ENCODE data around the gene LAMA5. TPM values are rescaled to one million over a fixed set of nuclear protein-coding genes. Genes with fewer than 3 reads are reported as not detected.

The LAMA5 gene
- total RNA-seq, 2 experiments from 2014 or later = 53.3 to 162 TPM

- Histone ChIP-seq H4K20me1 (ENCODE audit: insufficient read depth, low read length) (no peaks in the 10 kb centered on the region), H3K36me3 (ENCODE audit: insufficient read depth, low read length) (peaks cover 19% of the 10 kb centered on the region), H3K4me2 (ENCODE audit: low read length) (no peak overlapping the region), H3K9me2 (ENCODE audit: insufficient read depth, low read length) (no peaks in the 10 kb centered on the region), H3K79me2 (ENCODE audit: insufficient read depth, low read depth, low read length) (no peaks in the 10 kb centered on the region), H2AFZ (ENCODE audit: low read length) (no peak overlapping the region), H3K27ac (ENCODE audit: low read depth, low read length, poor library complexity, severe bottlenecking) (no peak overlapping the region), H3K4me3 (ENCODE audit: low read depth, low read length, poor library complexity, severe bottlenecking) (no peak overlapping the region), H3K9me3 (ENCODE audit: low read length) (no peaks in the 10 kb centered on the region), H3K4me1 (ENCODE audit: insufficient read depth, low read length, poor library complexity, severe bottlenecking) (peaks cover 30% of the 10 kb centered on the region)
- ChIA-PET POLR2A (no interaction called here), CTCF (ENCODE audit: unreplicated experiment) (no interaction called here)
- intact Hi-C loops (cut with micrococcal nuclease; ENCODE audit: unreplicated experiment) = no loop called here
- no TSS peak for BruUV-seq (replicated peaks)
- no peak for DNase-seq (ENCODE audit: low spot score)
- TF ChIP-seq, protein P1, sequence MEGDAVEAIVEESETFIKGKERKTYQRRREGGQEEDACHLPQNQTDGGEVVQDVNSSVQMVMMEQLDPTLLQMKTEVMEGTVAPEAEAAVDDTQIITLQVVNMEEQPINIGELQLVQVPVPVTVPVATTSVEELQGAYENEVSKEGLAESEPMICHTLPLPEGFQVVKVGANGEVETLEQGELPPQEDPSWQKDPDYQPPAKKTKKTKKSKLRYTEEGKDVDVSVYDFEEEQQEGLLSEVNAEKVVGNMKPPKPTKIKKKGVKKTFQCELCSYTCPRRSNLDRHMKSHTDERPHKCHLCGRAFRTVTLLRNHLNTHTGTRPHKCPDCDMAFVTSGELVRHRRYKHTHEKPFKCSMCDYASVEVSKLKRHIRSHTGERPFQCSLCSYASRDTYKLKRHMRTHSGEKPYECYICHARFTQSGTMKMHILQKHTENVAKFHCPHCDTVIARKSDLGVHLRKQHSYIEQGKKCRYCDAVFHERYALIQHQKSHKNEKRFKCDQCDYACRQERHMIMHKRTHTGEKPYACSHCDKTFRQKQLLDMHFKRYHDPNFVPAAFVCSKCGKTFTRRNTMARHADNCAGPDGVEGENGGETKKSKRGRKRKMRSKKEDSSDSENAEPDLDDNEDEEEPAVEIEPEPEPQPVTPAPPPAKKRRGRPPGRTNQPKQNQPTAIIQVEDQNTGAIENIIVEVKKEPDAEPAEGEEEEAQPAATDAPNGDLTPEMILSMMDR (conservative IDR thresholded peaks at IDR 0.05; ENCODE audit: low read length) = no peak
- TF ChIP-seq EZH2phosphoT487 (IDR thresholded peaks at IDR 0.05; ENCODE audit: borderline replicate concordance, low read depth, low read length) = no peak
These were observed 13.7 kb downstream of the LAMA5 start for GRCh38 chr20:62353289-62354030.

DNA sequence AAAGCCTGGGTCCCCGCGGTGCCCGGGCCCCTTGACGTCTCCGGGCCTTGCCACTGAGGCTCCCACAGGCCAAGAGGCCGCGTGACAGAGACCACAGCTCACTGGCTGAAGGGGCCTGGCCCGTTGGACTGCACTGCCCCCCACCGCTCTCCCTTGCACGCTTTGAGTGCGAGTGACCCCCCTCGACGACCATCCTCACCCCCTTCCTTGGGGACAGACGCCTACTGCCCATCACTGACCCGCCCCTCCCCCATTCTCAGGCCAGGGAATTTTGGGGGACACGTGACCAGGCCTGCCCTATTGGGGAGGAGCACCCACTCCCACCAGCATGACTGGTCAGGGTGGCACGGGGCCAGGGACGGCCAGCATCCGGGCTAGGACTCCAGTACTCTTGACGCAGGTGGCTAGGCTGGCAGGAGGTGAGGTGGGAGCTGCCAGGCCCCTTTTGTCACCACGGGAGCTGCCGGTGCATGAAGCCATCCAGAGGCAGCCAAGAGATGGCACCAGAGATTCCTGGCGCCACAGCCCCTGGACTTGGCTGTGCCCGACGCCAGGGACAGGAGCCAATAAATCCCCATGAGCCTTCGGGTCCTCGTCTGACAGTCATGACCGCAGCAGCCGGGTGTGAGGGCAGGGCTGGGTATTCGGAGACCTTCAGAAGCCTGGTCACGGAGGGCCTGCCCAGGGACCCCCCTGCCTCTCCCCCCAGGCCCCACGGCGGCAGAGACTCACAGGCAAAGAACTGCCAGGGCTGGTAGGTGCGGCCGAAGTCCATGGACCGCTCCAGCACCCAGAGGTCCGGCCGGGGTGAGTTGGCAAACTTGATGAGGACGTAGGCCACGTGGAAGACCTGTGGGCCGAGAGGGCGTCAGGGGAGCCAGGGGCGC lies 14.5 kb downstream of the LAMA5 start:
- no peaks in the 10 kb centered on the region for H4K20me1 ChIP-seq (ENCODE audit: insufficient read depth, low read length)
- H3K9me3 ChIP-seq (ENCODE audit: low read length) = no peaks in the 10 kb centered on the region
- H3K4me1 ChIP-seq (ENCODE audit: insufficient read depth, low read length, poor library complexity, severe bottlenecking) = peaks cover 22% of the 10 kb centered on the region
- intact Hi-C loops (cut with micrococcal nuclease; ENCODE audit: unreplicated experiment) = no loop called here
- DNase-seq (ENCODE audit: low spot score) = no peak
- no TSS peak for BruUV-seq (replicated peaks)
- no peak overlapping the region for H3K27ac ChIP-seq (ENCODE audit: low read depth, low read length, poor library complexity, severe bottlenecking)
- H3K79me2 ChIP-seq (ENCODE audit: insufficient read depth, low read depth, low read length) = no peaks in the 10 kb centered on the region
- POLR2A ChIA-PET = no interaction called here
- H3K4me2 ChIP-seq (ENCODE audit: low read length) = no peak overlapping the region
- peaks cover 19% of the 10 kb centered on the region for H3K36me3 ChIP-seq (ENCODE audit: insufficient read depth, low read length)
- no peaks in the 10 kb centered on the region for H3K9me2 ChIP-seq (ENCODE audit: insufficient read depth, low read length)
- H3K4me3 ChIP-seq (ENCODE audit: low read depth, low read length, poor library complexity, severe bottlenecking) = no peak overlapping the region
- no peak overlapping the region for H2AFZ ChIP-seq (ENCODE audit: low read length)
- no peak for TF ChIP-seq EZH2phosphoT487 (IDR thresholded peaks at IDR 0.05; ENCODE audit: borderline replicate concordance, low read depth, low read length)
- TF ChIP-seq, protein P1 (conservative IDR thresholded peaks at IDR 0.05; ENCODE audit: low read length) = no peak
- CTCF ChIA-PET (ENCODE audit: unreplicated experiment) = no interaction called here

Data from OCI-LY7 (cell line).